ENCODE data around the gene RNF11.

RNF11 gene

GRCh38 chr1:51282605-51283004 lies 46.5 kb downstream of the RNF11 start:
- no peak for DNase-seq (ENCODE audit: low read depth in 1 of 2, low spot score in 1 of 2)
- TF ChIP-seq POLR2AphosphoS5 (IDR thresholded peaks at IDR 0.05; ENCODE audit: low read depth) = no peak
- TF ChIP-seq REST (IDR thresholded peaks at IDR 0.05; ENCODE audit: insufficient replicate concordance, low read depth) = no peak
- TF ChIP-seq GABPA (IDR thresholded peaks at IDR 0.05; ENCODE audit: low read depth) = no peak
- no peak for TF ChIP-seq SPI1 (IDR thresholded peaks at IDR 0.05; ENCODE audit: borderline replicate concordance, low read depth)
- no peak for TF ChIP-seq CTCF (IDR thresholded peaks at IDR 0.05; ENCODE audit: insufficient read depth, low read length)
- Histone ChIP-seq H3K4me3 (replicated peaks; ENCODE audit: insufficient read depth, low read length) (no peak overlapping the region), H3K27me3 (ENCODE audit: insufficient read depth, poor library complexity, severe bottlenecking) (no peaks in the 10 kb centered on the region), H3K27ac (replicated peaks) (no peak overlapping the region)

GRCh38 chr1:51283979-51284378 lies 47.9 kb downstream of the RNF11 start:
- DNase-seq (ENCODE audit: low read depth in 1 of 2, low spot score in 1 of 2) = no peak
- H3K4me3 ChIP-seq (replicated peaks; ENCODE audit: insufficient read depth, low read length) = no peak overlapping the region
- H3K27ac ChIP-seq (replicated peaks) = no peak overlapping the region
- H3K27me3 ChIP-seq (ENCODE audit: insufficient read depth, poor library complexity, severe bottlenecking) = no peaks in the 10 kb centered on the region
- TF ChIP-seq CTCF (IDR thresholded peaks at IDR 0.05; ENCODE audit: insufficient read depth, low read length) (no peak), REST (IDR thresholded peaks at IDR 0.05; ENCODE audit: insufficient replicate concordance, low read depth) (no peak), GABPA (IDR thresholded peaks at IDR 0.05; ENCODE audit: low read depth) (no peak), POLR2AphosphoS5 (IDR thresholded peaks at IDR 0.05; ENCODE audit: low read depth) (no peak), SPI1 (IDR thresholded peaks at IDR 0.05; ENCODE audit: borderline replicate concordance, low read depth) (no peak)

- no peak for TF ChIP-seq POLR2AphosphoS5 (IDR thresholded peaks at IDR 0.05; ENCODE audit: low read depth)
- no peak for TF ChIP-seq GABPA (IDR thresholded peaks at IDR 0.05; ENCODE audit: low read depth)
- no peak for TF ChIP-seq CTCF (IDR thresholded peaks at IDR 0.05; ENCODE audit: insufficient read depth, low read length)
- no peak for TF ChIP-seq REST (IDR thresholded peaks at IDR 0.05; ENCODE audit: insufficient replicate concordance, low read depth)
- no peaks in the 10 kb centered on the region for H3K27me3 ChIP-seq (ENCODE audit: insufficient read depth, poor library complexity, severe bottlenecking)
- no peak overlapping the region for H3K27ac ChIP-seq (replicated peaks)
- no peak overlapping the region for H3K4me3 ChIP-seq (replicated peaks; ENCODE audit: insufficient read depth, low read length)
- no peak for DNase-seq (ENCODE audit: low read depth in 1 of 2, low spot score in 1 of 2)
Measured at GRCh38 chr1:51284487-51284954, 48.4 kb downstream of the RNF11 start.

Measured in HL-60 (cell line).